Suppressor macrophage (primary cell): ENCODE data around the gene MCTP2.
"Not testable (repeated sequence)": the region's sequence is repeated elsewhere in the genome, so short reads cannot be mapped to it uniquely, and the experiment has no call there.

ENCODE experiments used
- DNase-seq, 4 experiments: peaks; one replicate each; pipeline ENCODE4 v3.0.0-alpha.2; 2020 to 2022

MCTP2 gene

GRCh38 chr15:94235041-94235440, 3.7 kb downstream of the MCTP2 start:
- no peak for DNase-seq

- DNase-seq: peak; percentile 45 to 59 (median 58)
These were observed 4.3 kb downstream of the MCTP2 start for GRCh38 chr15:94235646-94236045.

- no peak for DNase-seq
These were observed 5.2 kb downstream of the MCTP2 start for GRCh38 chr15:94236608-94237007.

GRCh38 chr15:94237903-94238302, 6.5 kb downstream of the MCTP2 start:
- DNase-seq: no peak

GRCh38 chr15:94238539-94239118, 7.3 kb downstream of the MCTP2 start:
- peak in 1 of 4 experiments; percentile 13 for DNase-seq

GRCh38 chr15:94239474-94239873, 8.1 kb downstream of the MCTP2 start:
- no peak for DNase-seq

GRCh38 chr15:94240480-94240879, 9.1 kb downstream of the MCTP2 start:
- no peak for DNase-seq

GRCh38 chr15:94242257-94242656, 10.9 kb downstream of the MCTP2 start:
- no peak for DNase-seq

- DNase-seq: not testable (repeated sequence)
These were observed 11.6 kb downstream of the MCTP2 start for GRCh38 chr15:94243003-94243402.

GRCh38 chr15:94243418-94243817, 12.1 kb downstream of the MCTP2 start:
- DNase-seq: no peak

- DNase-seq: no peak
These were observed 14.7 kb downstream of the MCTP2 start for GRCh38 chr15:94246016-94246415.

- DNase-seq: no peak
These were observed 16.7 kb downstream of the MCTP2 start for GRCh38 chr15:94247789-94248638.

- DNase-seq: no peak
These were observed 19.4 kb downstream of the MCTP2 start for GRCh38 chr15:94250801-94251200.

GRCh38 chr15:94252223-94252766, 20.9 kb downstream of the MCTP2 start:
- DNase-seq: no peak

GRCh38 chr15:94252906-94253491, 21.6 kb downstream of the MCTP2 start:
- DNase-seq: no peak

GRCh38 chr15:94253742-94254141, 22.4 kb downstream of the MCTP2 start:
- DNase-seq: no peak

- DNase-seq: no peak
These were observed 24.2 kb downstream of the MCTP2 start for GRCh38 chr15:94255540-94255939.

GRCh38 chr15:94256511-94256910, 25.1 kb downstream of the MCTP2 start:
- peak in 2 of 4 experiments; percentile 23 to 32 for DNase-seq

- not testable (repeated sequence) for DNase-seq
These were observed 26.4 kb downstream of the MCTP2 start for GRCh38 chr15:94257776-94258175.

GRCh38 chr15:94258246-94258645, 26.9 kb downstream of the MCTP2 start:
- DNase-seq: no peak

- DNase-seq: peak in 2 of 4 experiments; percentile 13 to 32
These were observed 27.9 kb downstream of the MCTP2 start for GRCh38 chr15:94259121-94259751.

- DNase-seq: peak in 2 of 4 experiments; percentile 11 to 23
These were observed 28.5 kb downstream of the MCTP2 start for GRCh38 chr15:94259863-94260262.

- DNase-seq: no peak
These were observed 30.8 kb downstream of the MCTP2 start for GRCh38 chr15:94262201-94262600.
